Measurements from ENCODE around the gene RUFY3.
"Not testable (repeated sequence)": the region's sequence is repeated elsewhere in the genome, so short reads cannot be mapped to it uniquely, and the experiment has no call there.

- not testable (repeated sequence) for TF ChIP-seq WT1 (tag by site-specific recombination; IDR thresholded peaks at IDR 0.05); ATF2 (tag by site-specific recombination; IDR thresholded peaks at IDR 0.05; ENCODE audit: low read depth); REST (tag by site-specific recombination; IDR thresholded peaks at IDR 0.05); CTCF (tag by site-specific recombination; IDR thresholded peaks at IDR 0.05); ZNF354C (tag by site-specific recombination; IDR thresholded peaks at IDR 0.05; ENCODE audit: borderline replicate concordance, low read depth); ELK4 (IDR thresholded peaks at IDR 0.05; ENCODE audit: borderline replicate concordance, low read depth, low read length); ZSCAN18 (tag by site-specific recombination; IDR thresholded peaks at IDR 0.05); ZNF221 (tag by site-specific recombination; IDR thresholded peaks at IDR 0.05; ENCODE audit: borderline replicate concordance); ZSCAN30 (tag by site-specific recombination; IDR thresholded peaks at IDR 0.05); ZNF777 (tag by site-specific recombination; IDR thresholded peaks at IDR 0.05; ENCODE audit: borderline replicate concordance); PRDM10 (tag by site-specific recombination; IDR thresholded peaks at IDR 0.05)
These were observed 118.9 kb downstream of the RUFY3 start for GRCh38 chr4:70840631-70841030.
